Gastrocnemius medialis (tissue), 4 donors: ENCODE measurements around the gene ST6GALNAC2. TPM values are rescaled to one million over a fixed set of nuclear protein-coding genes. Genes with fewer than 3 reads are reported as not detected.
A peak's percentile ranks its signal among the peaks of the same experiment; 100 is the strongest.
"Not testable (repeated sequence)": the region's sequence is repeated elsewhere in the genome, so short reads cannot be mapped to it uniquely, and the experiment has no call there.

Experiments used
- ATAC-seq, 2 donors: fragments of 150-250 bp; one replicate each; pipeline ENCODE4 v1.9.1; 2016
- DNase-seq, 2 donors: peaks; one replicate each; pipeline ENCODE4 v3.0.0-alpha.2; 2019
- H3K27ac ChIP-seq, 4 donors: fragments of 200-600 bp; sonication (generic); 1 replicate in 1 of 4; 2 replicates in 3 of 4; pipeline ENCODE4 v1.5.1; 2016 to 2018; ENCODE audit warnings: mild to moderate bottlenecking in 2 of 4, moderate library complexity in 1 of 4
- H3K27me3 ChIP-seq, 3 donors: fragments of 200-600 bp; sonication (generic) in 2 of 3; 1 replicate in 1 of 3; 2 replicates in 2 of 3; pipeline versions ENCODE4 v1.5.1 to v1.6.0; 2016 to 2019; ENCODE audit warnings: mild to moderate bottlenecking in 1 of 3, moderate library complexity in 1 of 3
- H3K36me3 ChIP-seq, 2 donors: fragments of 200-600 bp; sonication (generic) in 1 of 2; one replicate each; pipeline ENCODE4 v1.5.1; 2017 to 2018
- H3K4me1 ChIP-seq, 2 donors: fragments of 200-600 bp; sonication (generic) in 1 of 2; one replicate each; pipeline ENCODE4 v1.5.1; 2016 to 2017; ENCODE audit warnings: mild to moderate bottlenecking in 2 of 2
- H3K4me3 ChIP-seq, 4 donors: fragments of 200-600 bp; sonication (generic) in 3 of 4; 1 replicate in 1 of 4; 2 replicates in 3 of 4; pipeline ENCODE4 v1.5.1; 2016 to 2019; ENCODE audit warnings: mild to moderate bottlenecking in 2 of 4
- H3K9me3 ChIP-seq, 3 donors: fragments of 200-600 bp; sonication (generic) in 2 of 3; 1 replicate in 1 of 3; 2 replicates in 2 of 3; pipeline ENCODE4 v1.5.1; 2016 to 2019
- POLR2A ChIP-seq, 2 donors: fragments of 450-650 bp; IDR thresholded peaks; one replicate each; pipeline ENCODE4 v1.6.1; 2017; ENCODE audit warnings: antibody characterized with exemption in 2 of 2, mild to moderate bottlenecking in 2 of 2, moderate library complexity in 2 of 2
- in situ Hi-C, 4 donors: fragments of 200-750 bp; cut with MboI; loops; one replicate each; pipeline versions ENCODE4 v1.15.0 to v1.8.0; 2017; ENCODE audit warnings: low sequenced_read_pairs in 4 of 4
- intact Hi-C: fragments of 100-400 bp; cut with DNase I; formaldehyde crosslinking; loops from one replicate; pipeline ENCODE4 v1.15.1; 2023; ENCODE audit warnings: low total_unique reads
- total RNA-seq, 4 donors: library from RNA; depleted of rRNA; stranded (reverse); fragments of >200 nt; gene quantifications; one replicate each; pipeline versions ENCODE4 v1.1.0 to v1.2.3, GENCODE V29; 2016
- TF ChIP-seq, protein P1 (sequence below), 5 experiments: fragments of 450-650 bp in 3 of 5; fragments of 200-600 bp in 2 of 5; sonication (generic) in 2 of 5; IDR thresholded peaks in 4 of 5; conservative IDR thresholded peaks in 1 of 5; 1 replicate in 4 of 5; 2 replicates in 1 of 5; pipeline ENCODE4 v1.5.1; 2016 to 2019; ENCODE audit warnings: antibody characterized with exemption in 5 of 5, mild to moderate bottlenecking in 3 of 5, moderate library complexity in 3 of 5

The ST6GALNAC2 gene
- total RNA-seq, 4 donors from 2014 or later: 13.6 to 31.1 (median 27.4) TPM

DNA sequence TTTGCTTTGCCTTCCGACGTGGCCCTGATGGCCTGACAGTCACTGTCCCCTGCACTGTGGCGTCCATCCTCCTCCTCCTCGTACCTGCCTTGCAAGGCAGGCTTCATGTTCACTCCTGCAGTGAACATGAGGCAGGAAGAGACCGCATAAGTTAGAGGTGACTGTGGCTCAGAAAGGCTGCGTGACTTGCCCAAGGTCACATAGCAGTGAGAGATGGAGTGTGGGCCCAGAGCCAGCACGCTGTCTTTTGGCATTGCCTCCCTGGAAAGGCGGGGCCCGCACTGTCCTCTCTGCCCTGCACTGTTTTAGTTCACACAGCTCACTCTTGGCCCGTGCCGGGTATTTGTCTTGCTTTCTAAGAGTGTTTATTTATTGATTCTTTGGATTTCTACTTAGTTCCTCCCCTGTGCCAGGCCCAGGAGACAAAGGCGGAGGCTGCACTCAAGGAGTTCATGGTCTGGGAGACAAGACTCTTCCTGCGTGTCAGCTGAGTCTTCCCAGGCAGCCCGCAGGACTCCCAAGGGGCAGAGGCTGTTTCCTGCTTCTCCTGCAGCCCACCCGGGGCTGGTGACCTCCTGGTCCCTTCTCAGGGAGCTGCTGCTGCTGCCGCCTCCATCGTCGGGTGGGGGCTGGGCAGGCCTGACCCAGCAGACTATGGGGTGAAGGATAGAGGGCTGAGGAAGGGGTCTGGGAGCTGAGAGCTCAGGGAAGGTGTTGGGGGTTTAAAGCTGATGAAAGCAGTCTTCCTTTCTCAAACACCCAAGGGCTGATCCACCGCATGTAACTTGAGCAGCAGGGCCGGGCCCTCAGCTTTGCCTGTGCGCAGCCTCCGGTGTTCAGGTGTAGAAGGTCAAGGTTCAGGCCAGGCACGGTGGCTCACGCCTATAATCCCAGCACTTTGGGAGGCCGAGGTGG is 60.8 kb downstream of the ST6GALNAC2 start:
- TF ChIP-seq POLR2A (IDR thresholded peaks at IDR 0.05): no peak
- TF ChIP-seq, protein P1, sequence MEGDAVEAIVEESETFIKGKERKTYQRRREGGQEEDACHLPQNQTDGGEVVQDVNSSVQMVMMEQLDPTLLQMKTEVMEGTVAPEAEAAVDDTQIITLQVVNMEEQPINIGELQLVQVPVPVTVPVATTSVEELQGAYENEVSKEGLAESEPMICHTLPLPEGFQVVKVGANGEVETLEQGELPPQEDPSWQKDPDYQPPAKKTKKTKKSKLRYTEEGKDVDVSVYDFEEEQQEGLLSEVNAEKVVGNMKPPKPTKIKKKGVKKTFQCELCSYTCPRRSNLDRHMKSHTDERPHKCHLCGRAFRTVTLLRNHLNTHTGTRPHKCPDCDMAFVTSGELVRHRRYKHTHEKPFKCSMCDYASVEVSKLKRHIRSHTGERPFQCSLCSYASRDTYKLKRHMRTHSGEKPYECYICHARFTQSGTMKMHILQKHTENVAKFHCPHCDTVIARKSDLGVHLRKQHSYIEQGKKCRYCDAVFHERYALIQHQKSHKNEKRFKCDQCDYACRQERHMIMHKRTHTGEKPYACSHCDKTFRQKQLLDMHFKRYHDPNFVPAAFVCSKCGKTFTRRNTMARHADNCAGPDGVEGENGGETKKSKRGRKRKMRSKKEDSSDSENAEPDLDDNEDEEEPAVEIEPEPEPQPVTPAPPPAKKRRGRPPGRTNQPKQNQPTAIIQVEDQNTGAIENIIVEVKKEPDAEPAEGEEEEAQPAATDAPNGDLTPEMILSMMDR (IDR thresholded peaks at IDR 0.05 in 4 of 5, conservative IDR thresholded peaks at IDR 0.05 in 1 of 5): no peak
- ATAC-seq (no peak), DNase-seq (no peak)
- H3K36me3 ChIP-seq: no peaks in the 10 kb centered on the region
- H3K27ac ChIP-seq: peak overlapping the region; percentile 42 to 69 (median 54)
- no peak overlapping the region for H3K4me3 ChIP-seq
- H3K9me3 ChIP-seq: no peaks in the 10 kb centered on the region
- in situ Hi-C loops (loop anchor here in 3 of 4 donors (5.0 to 10.0 kb wide), 3 partner anchors 60 to 100 kb away; partner anchors contain the start of gene ST6GALNAC2 (in 1 of the 3)), intact Hi-C loops (no loop called here)
- H3K4me1 ChIP-seq: peaks cover 17 to 26% of the 10 kb centered on the region in 2 donors
- H3K27me3 ChIP-seq: no peaks in the 10 kb centered on the region

DNA sequence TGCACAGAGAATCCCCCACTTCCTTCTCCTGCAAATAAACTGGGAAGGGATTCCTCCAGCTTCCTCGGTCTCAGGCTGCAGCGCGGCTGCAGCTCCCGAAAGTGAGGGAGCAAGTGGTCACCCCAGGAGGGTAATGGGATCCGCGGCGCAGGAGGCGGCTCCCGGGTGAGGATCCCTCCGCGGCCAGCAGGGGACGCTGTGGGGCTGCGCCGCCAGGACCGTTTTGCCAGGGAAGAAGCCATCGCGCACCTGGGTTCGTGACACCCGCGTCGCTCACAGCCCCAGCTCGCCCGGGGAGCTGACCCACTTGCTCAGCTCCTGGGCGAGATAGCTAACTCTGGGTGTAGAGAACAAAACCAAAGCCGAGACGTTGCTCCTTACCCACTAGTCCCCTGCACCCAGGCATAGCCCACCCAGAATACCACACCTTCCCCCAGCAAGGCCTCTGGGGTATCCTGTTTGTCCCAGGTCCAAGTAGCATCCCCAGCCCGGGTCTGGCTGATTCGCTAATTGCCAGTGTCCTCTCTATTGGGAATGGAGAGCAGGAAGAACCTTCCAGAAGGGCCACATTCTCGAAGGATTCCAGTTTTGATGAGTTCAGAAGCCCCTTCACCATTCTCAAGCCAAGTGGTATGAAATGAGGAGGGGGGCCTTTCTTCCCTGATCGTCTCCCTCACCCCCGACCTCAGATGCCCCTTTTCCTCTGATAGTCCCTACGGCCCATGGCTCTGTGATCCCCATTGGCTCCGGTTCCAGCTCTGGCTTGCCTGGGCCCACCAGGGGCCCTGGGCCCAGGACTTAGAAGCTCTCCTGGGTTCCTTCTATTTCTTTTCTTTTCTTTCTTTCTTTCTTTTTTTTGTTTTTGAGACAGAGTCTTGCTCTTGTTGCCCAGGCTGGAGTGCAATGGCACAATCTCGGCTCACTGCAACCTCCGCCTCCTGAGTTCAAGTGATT is 62.3 kb downstream of the ST6GALNAC2 start:
- peaks cover 13 to 19% of the 10 kb centered on the region in 2 donors for H3K4me1 ChIP-seq
- intact Hi-C loops: loop anchor here (1.0 kb wide), 3 partner anchors 24 to 101 kb away; no protein-coding TSS in a partner anchor

DNA sequence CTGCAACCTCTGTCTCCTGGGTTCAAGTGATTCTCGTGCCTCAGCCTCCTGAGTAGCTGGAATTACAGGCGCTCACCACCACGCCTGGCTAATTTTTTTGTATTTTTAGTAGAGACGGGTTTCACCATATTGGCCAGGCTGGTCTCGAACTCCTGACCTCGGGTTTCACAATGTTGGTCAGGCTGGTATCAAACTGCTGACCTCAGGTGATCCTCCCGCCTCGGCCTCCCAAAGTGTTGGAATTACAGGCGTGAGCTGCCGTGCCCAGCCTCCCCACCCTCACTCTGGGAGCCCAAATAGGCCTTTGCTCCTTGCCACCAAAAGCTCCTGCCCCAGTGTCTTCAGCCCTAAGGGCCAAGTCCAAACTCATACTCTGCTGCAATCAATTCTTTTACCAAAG is 64.0 kb downstream of the ST6GALNAC2 start:
- H3K36me3 ChIP-seq, H3K9me3 ChIP-seq, DNase-seq, H3K4me3 ChIP-seq, H3K27me3 ChIP-seq, H3K27ac ChIP-seq, ATAC-seq, intact Hi-C loops: not testable (repeated sequence)
- in situ Hi-C loops: loop anchor here in 3 of 4 donors (5.0 to 10.0 kb wide), 3 partner anchors 63 to 103 kb away; partner anchors contain the start of gene ST6GALNAC2 (in 1 of the 3)
- H3K4me1 ChIP-seq: peaks cover 9 to 14% of the 10 kb centered on the region in 2 donors

More for the DNA sequence above, 62.3 kb downstream of the ST6GALNAC2 start:
- no peaks in the 10 kb centered on the region for H3K27me3 ChIP-seq
- ATAC-seq (peak; percentile 48 to 65), DNase-seq (peak; percentile 54 to 65)
- no peaks in the 10 kb centered on the region for H3K36me3 ChIP-seq
- TF ChIP-seq, protein P1 (IDR thresholded peaks at IDR 0.05 in 4 of 5, conservative IDR thresholded peaks at IDR 0.05 in 1 of 5): peak; percentile 99 to 100 (median 100)
- TF ChIP-seq POLR2A (IDR thresholded peaks at IDR 0.05): no peak
- peak overlapping the region in 1 of 4 donors; percentile 1 for H3K27ac ChIP-seq
- H3K4me3 ChIP-seq: no peak overlapping the region
- no peaks in the 10 kb centered on the region for H3K9me3 ChIP-seq
- in situ Hi-C loops: loop anchor here in 3 of 4 donors (5.0 to 10.0 kb wide), 3 partner anchors 61 to 101 kb away; partner anchors contain the start of gene ST6GALNAC2 (in 1 of the 3)

DNA sequence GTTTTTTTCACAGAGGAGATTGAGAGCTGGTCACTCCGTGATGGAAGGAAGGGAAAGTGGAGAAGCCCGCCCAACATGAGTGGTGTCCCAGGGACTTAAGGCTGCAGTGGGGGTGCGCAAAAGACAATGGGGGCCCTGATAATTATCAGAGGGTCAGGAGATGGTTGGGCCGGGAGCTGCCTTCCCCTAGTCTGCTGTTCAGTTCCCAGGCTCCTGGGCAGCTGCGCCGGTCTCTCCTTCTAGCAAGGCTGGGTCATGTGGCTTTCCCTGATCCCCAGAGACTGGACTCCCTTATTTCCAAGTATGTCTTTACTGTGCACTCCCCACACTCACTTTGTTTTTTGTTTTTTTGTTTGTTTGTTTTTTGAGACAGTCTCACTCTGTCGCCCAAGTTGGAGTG is 64.4 kb downstream of the ST6GALNAC2 start:
- DNase-seq (no peak), ATAC-seq (no peak)
- peaks cover 9 to 14% of the 10 kb centered on the region in 2 donors for H3K4me1 ChIP-seq
- H3K9me3 ChIP-seq: no peaks in the 10 kb centered on the region
- TF ChIP-seq, protein P1 (IDR thresholded peaks at IDR 0.05 in 4 of 5, conservative IDR thresholded peaks at IDR 0.05 in 1 of 5): no peak
- TF ChIP-seq POLR2A (IDR thresholded peaks at IDR 0.05): no peak
- in situ Hi-C loops (loop anchor here in 3 of 4 donors (5.0 to 10.0 kb wide), 3 partner anchors 64 to 104 kb away; partner anchors contain the start of gene ST6GALNAC2 (in 1 of the 3)), intact Hi-C loops (no loop called here)
- H3K4me3 ChIP-seq: no peak overlapping the region
- H3K27ac ChIP-seq: no peak overlapping the region
- no peaks in the 10 kb centered on the region for H3K36me3 ChIP-seq
- H3K27me3 ChIP-seq: no peaks in the 10 kb centered on the region
